ENCODE data around the gene CTXN2.

- TF ChIP-seq CTCF (IDR thresholded peaks at IDR 0.05) (no peak), EZH2 (IDR thresholded peaks at IDR 0.05; ENCODE audit: borderline replicate concordance, insufficient read depth, low read depth, low read length, poor library complexity, severe bottlenecking) (no peak)
These were observed 12.9 kb upstream of the CTXN2 start for GRCh38 chr15:48178648-48178931.
